HepG2 (cell line): ENCODE measurements around the gene MAP6D1. TPM values are rescaled to one million over a fixed set of nuclear protein-coding genes. Genes with fewer than 3 reads are reported as not detected.
A peak's percentile ranks its signal among the peaks of the same experiment; 100 is the strongest.

Experiments used
- ATAC-seq: fragments of 200-7000 bp; cut with Tn5 transposase; 3 replicates; pipeline ENCODE4 v1.9.1; 2020; ENCODE audit warnings: mild to moderate bottlenecking, moderate library complexity
- BruUV-seq: library from RNA; stranded (reverse); fragments of 400-500 nt; replicated peaks from 2 replicates; lab custom pipeline; 2021; lab: Mats Ljungman, UMichigan
- CTCF ChIA-PET: fragments of 300-600 bp; formaldehyde crosslinking; extraction: SDS; loops from one replicate; lab custom pipeline; 2021; ENCODE audit warnings: low total read pairs, inconsistent platforms, low intra/inter-chr PET ratio; lab: Yijun Ruan, JAX
- POLR2A ChIA-PET: fragments of 350-600 bp; sonication (Branson Sonifier 250); formaldehyde crosslinking; loops from one replicate; lab custom pipeline; 2020; ENCODE audit warnings: antibody characterized with exemption, inconsistent platforms; lab: Yijun Ruan, JAX
- DNase-seq: peaks from one replicate; pipeline ENCODE4 v3.0.0-alpha.2; 2015; ENCODE audit warnings: low spot score
- FAIRE-seq: peaks from 3 replicates; lab custom pipeline; 2011; peaks lifted over from hg19 to GRCh38; lab: Jason Lieb, UNC
- H2AFZ ChIP-seq: one replicate; pipeline ENCODE4 v1.6.1; 2011; ENCODE audit warnings: low read length, inconsistent platforms
- H3K27ac ChIP-seq: fragments of 300-600 bp; 3 replicates; pipeline ENCODE4 v1.8.0; 2011; ENCODE audit warnings: mixed run types, mild to moderate bottlenecking, mixed read lengths, low read length, inconsistent platforms; ENCODE audit not compliant: insufficient read depth; ENCODE audit errors: extremely low read length
- H3K27me3 ChIP-seq, 2 experiments: fragments of 200-600 bp in 1 of 2; 2 replicates in 1 of 2; 3 replicates in 1 of 2; pipeline versions ENCODE4 v1.6.0 to v1.8.0; 2011; ENCODE audit warnings: low read length in 2 of 2, mild to moderate bottlenecking in 2 of 2, moderate library complexity in 2 of 2, inconsistent platforms in 1 of 2; ENCODE audit not compliant: insufficient read depth in 2 of 2, control insufficient read depth in 1 of 2
- H3K36me3 ChIP-seq, 2 experiments: fragments of 200-600 bp in 1 of 2; replicated peaks in 1 of 2; 2 replicates in 1 of 2; 3 replicates in 1 of 2; pipeline versions ENCODE4 v1.5.1 to v1.8.0; 2011; ENCODE audit warnings: low read length in 2 of 2, inconsistent platforms in 1 of 2; ENCODE audit not compliant: insufficient read depth in 2 of 2, control insufficient read depth in 1 of 2
- H3K4me1 ChIP-seq: 2 replicates; pipeline ENCODE4 v1.5.1; 2012; ENCODE audit warnings: low read length, inconsistent platforms; ENCODE audit not compliant: insufficient read depth
- H3K4me2 ChIP-seq: 2 replicates; pipeline ENCODE4 v1.6.0; 2011; ENCODE audit warnings: low read depth, low read length, inconsistent platforms
- H3K4me3 ChIP-seq, 3 experiments: fragments of 200-600 bp in 1 of 3; sonication (generic), shearing (Covaris generic) in 1 of 3; replicated peaks in 1 of 3; 2 replicates each; pipeline ENCODE4 v1.5.1; 2011 to 2016; ENCODE audit warnings: low read length in 3 of 3, inconsistent platforms in 2 of 3, low read depth in 2 of 3, mild to moderate bottlenecking in 2 of 3, control low read depth in 1 of 3, mixed read lengths in 1 of 3; ENCODE audit not compliant: insufficient read depth in 1 of 3
- H3K79me2 ChIP-seq: one replicate; pipeline ENCODE4 v1.6.1; 2011; ENCODE audit warnings: low read length, inconsistent platforms; ENCODE audit not compliant: insufficient read depth
- H3K9ac ChIP-seq: 2 replicates; pipeline ENCODE4 v1.6.0; 2011; ENCODE audit warnings: mild to moderate bottlenecking, low read depth, low read length, inconsistent platforms; ENCODE audit not compliant: insufficient read depth
- H3K9me3 ChIP-seq: 2 replicates; pipeline ENCODE4 v1.5.1; 2012; ENCODE audit warnings: mild to moderate bottlenecking, low read length
- H4K20me1 ChIP-seq: 2 replicates; pipeline ENCODE4 v1.6.0; 2011; ENCODE audit warnings: inconsistent platforms, mild to moderate bottlenecking, low read length, moderate library complexity; ENCODE audit not compliant: insufficient read depth
- MAFK ChIP-seq, 2 experiments: IDR thresholded peaks in 1 of 2; conservative IDR thresholded peaks in 1 of 2; 2 replicates each; pipeline ENCODE4 v1.6.1; 2011; ENCODE audit warnings: improper control_type of control experiment in 2 of 2, low read length in 2 of 2
- PRDM10 ChIP-seq: sonication (generic); formaldehyde crosslinking; IDR thresholded peaks from 2 replicates; pipeline ENCODE4 v1.4.0; 2020; ENCODE audit warnings: low read depth, missing genetic modification reagents
- TP53 ChIP-seq: sonication (generic); formaldehyde crosslinking; conservative IDR thresholded peaks from 2 replicates; pipeline ENCODE4 v1.4.0; 2020; ENCODE audit warnings: missing genetic modification reagents
- ZNF143 ChIP-seq: sonication (generic); formaldehyde crosslinking; IDR thresholded peaks from 2 replicates; pipeline ENCODE4 v1.4.0; 2020; ENCODE audit warnings: missing genetic modification reagents
- ZNF224 ChIP-seq: sonication (generic); formaldehyde crosslinking; IDR thresholded peaks from 2 replicates; pipeline ENCODE4 v1.5.0; 2020; ENCODE audit warnings: mild to moderate bottlenecking, missing genetic modification reagents
- ZNF382 ChIP-seq: sonication (generic); formaldehyde crosslinking; IDR thresholded peaks from 2 replicates; pipeline ENCODE4 v1.5.0; 2020; ENCODE audit warnings: missing genetic modification reagents, mild to moderate bottlenecking, borderline replicate concordance
- ZNF780A ChIP-seq: sonication (generic); formaldehyde crosslinking; IDR thresholded peaks from 2 replicates; pipeline ENCODE4 v1.8.0; 2022; ENCODE audit warnings: mild to moderate bottlenecking, missing genetic modification reagents, moderate library complexity
- WGBS: methylation state at CpG from one replicate; pipeline ENCODE4 v1.1.6; 2017; ENCODE audit warnings: low lambda C conversion rate; 5-methylcytosine and 5-hydroxymethylcytosine counted together
- in situ Hi-C: cut with HindIII; loops from 2 replicates; pipeline ENCODE4 v1.10.0; 2017; ENCODE audit warnings: low pct_unique_long_range_greater_than_20kb; ENCODE audit not compliant: extremely low pct_ligation_motif_present
- intact Hi-C: fragments of 100-400 bp; cut with micrococcal nuclease; formaldehyde crosslinking; loops from one replicate; pipeline ENCODE4 v1.10.0; 2022; ENCODE audit not compliant: unreplicated experiment
- polyA plus RNA-seq, 8 experiments: library from polyadenylated mRNA; depleted of rRNA in 3 of 8; stranded (reverse) in 7 of 8; unstranded in 1 of 8; fragments of >200 nt; fragmentation: Illumina TruSeq in 4 of 8; extraction: Trizol in 4 of 8; gene quantifications; 2 replicates each; pipeline versions ENCODE4 v1.2.1 to v1.2.3, GENCODE V29; 2011 to 2016; ENCODE audit warnings: low read depth in 4 of 8, missing spikeins in 1 of 8, mixed read lengths in 1 of 8; ENCODE audit not compliant: insufficient read depth in 1 of 8
- total RNA-seq, 5 experiments: library from RNA; depleted of rRNA; stranded (reverse); fragments of >200 nt; fragmentation: Illumina TruSeq; extraction: Trizol; gene quantifications; 2 replicates each; pipeline ENCODE4 v1.2.3, GENCODE V29; 2016; ENCODE audit warnings: low read depth in 1 of 5
- TF ChIP-seq, protein P1 (sequence below): sonication (generic); formaldehyde crosslinking; conservative IDR thresholded peaks from 2 replicates; pipeline ENCODE4 v1.8.0; 2022; ENCODE audit warnings: mild to moderate bottlenecking, moderate library complexity, missing genetic modification reagents

Gene MAP6D1
- total and polyA plus RNA-seq, 2 of the 13 experiments (the other 11 are each of a cell fraction or from before 2014, with no cell fraction given): 0.12 to 0.62 TPM

DNA sequence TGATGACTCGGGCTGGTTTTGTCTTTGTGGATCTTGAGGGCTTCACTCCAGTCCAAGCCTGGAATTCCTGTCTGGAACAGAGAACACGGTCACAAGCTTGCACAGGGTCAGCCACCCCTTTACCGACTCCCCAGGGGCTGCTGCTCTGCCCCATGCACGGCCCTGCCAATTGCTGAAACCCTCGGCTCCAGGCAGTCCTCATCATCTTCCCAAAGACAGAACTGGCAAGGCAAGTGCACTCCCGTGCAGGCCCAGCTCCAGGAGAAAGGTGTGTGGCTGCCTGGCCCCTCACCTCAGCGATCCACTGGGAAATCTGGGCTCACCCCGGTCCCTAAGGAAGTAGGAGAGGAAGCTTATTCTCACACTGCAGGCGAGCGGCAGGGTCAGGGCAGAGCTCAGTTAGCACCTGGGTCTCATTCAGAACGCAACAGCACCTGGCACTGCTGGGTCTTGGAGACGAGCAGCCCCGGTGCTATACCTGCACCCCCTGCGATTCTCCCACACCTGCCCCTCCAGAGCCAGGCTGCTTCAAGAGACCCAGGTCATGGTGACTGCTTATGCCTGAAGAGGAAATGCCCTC, 7.2 kb downstream of the MAP6D1 start:
- Histone ChIP-seq H3K36me3 (peaks cover 0 to 3% of the 10 kb centered on the region in 2 experiments; a peak in 3 of 5 replicates), H3K27me3 (no peaks in the 10 kb centered on the region), H3K9me3 (no peaks in the 10 kb centered on the region), H3K79me2 (no peaks in the 10 kb centered on the region), H3K4me3 (no peak overlapping the region), H3K9ac (no peak overlapping the region), H4K20me1 (no peaks in the 10 kb centered on the region), H3K27ac (no peak overlapping the region), H3K4me1 (no peaks in the 10 kb centered on the region; the same call in 1 of the 2 replicates), H2AFZ (no peak overlapping the region), H3K4me2 (no peak overlapping the region)
- in situ Hi-C loops (no loop called here), intact Hi-C loops (no loop called here)
- no TSS peak for BruUV-seq
- DNase-seq (no peak), FAIRE-seq (no peak), ATAC-seq (peak; percentile 3; the same call in 2 of the 3 replicates)
- TF ChIP-seq PRDM10 (CRISPR knock-in tag) (no peak), ZNF780A (no peak), TP53 (CRISPR knock-in tag) (no peak), ZNF382 (no peak), ZNF143 (no peak), MAFK (conservative IDR thresholded peaks at IDR 0.05 in 1 of 2, IDR thresholded peaks at IDR 0.05 in 1 of 2; ENCODE audit: low read length in 2 of 2) (no peak), ZNF224 (CRISPR knock-in tag) (no peak)
- TF ChIP-seq, protein P1, sequence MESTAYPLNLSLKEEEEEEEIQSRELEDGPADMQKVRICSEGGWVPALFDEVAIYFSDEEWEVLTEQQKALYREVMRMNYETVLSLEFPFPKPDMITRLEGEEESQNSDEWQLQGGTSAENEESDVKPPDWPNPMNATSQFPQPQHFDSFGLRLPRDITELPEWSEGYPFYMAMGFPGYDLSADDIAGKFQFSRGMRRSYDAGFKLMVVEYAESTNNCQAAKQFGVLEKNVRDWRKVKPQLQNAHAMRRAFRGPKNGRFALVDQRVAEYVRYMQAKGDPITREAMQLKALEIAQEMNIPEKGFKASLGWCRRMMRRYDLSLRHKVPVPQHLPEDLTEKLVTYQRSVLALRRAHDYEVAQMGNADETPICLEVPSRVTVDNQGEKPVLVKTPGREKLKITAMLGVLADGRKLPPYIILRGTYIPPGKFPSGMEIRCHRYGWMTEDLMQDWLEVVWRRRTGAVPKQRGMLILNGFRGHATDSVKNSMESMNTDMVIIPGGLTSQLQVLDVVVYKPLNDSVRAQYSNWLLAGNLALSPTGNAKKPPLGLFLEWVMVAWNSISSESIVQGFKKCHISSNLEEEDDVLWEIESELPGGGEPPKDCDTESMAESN (CRISPR knock-in tag): no peak
- POLR2A ChIA-PET: no interaction called here
- CTCF ChIA-PET: no interaction called here
- WGBS: 93% methylated on average over 3 of the region's 14 CpGs
